GM18858 (cell line): ENCODE measurements around the gene LSG1.
A peak's percentile ranks its signal among the peaks of the same experiment; 100 is the strongest.
"Not testable (repeated sequence)": the region's sequence is repeated elsewhere in the genome, so short reads cannot be mapped to it uniquely, and the experiment has no call there.

Source experiments
- ATAC-seq: cut with Tn5 transposase; IDR thresholded peaks from one replicate; pipeline ENCODE4 v1.9.1; 2021; ENCODE audit not compliant: unreplicated experiment

The LSG1 gene

DNA sequence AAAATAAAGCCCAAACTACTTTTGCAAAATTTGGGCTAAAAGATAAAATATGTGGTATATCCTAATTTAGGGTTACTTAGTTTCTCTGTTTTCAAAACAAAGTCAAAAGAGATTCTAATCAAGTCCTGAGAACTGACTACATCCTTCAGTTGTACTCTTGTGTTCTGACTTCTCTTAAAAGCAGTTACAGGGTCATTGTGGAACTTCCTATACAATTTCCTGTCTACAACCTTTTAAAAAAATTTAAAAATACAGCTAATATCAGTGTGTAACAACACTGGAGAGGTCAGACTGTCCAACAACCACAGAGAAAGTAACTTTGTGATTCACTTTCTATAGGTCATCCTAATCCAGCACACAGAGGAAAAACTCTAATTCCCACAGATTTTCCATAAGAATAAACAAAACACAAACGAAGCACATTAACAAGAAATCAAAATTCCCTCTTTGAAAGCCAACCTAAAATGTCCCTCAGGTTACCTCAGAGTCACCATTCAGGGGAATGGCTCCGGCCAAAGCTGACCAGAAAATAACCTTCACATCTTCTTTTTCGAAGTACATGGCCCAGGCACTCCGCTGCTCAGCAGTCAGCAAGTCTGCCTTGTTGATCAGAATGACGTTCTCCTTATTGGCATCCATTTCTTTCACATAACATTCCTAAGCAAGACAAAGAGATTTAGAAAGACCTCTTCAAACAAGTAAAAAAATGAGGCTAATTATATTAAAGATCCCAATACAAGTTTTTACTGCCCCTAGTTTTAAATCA lies 13.3 kb downstream of the LSG1 start:
- no peak for ATAC-seq

DNA sequence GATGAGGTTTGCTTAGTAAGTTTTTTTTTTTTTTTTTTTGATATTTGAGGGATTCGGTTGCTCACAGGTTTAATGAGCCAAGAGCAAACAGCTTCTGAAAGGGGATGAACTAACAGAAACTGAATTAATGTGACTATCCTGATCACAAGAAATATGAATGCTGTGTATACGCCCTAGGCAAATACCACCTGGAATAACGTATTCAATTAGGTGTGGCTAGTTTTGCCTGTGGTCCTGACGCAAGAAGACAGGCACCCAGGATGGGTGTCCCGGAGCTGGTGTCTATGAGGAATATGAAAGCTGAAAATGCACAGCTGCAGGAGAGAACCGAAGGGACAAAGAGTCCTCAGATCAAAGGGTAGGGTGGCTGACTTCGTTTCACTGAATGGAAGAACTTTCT lies 14.6 kb downstream of the LSG1 start:
- ATAC-seq: no peak

DNA sequence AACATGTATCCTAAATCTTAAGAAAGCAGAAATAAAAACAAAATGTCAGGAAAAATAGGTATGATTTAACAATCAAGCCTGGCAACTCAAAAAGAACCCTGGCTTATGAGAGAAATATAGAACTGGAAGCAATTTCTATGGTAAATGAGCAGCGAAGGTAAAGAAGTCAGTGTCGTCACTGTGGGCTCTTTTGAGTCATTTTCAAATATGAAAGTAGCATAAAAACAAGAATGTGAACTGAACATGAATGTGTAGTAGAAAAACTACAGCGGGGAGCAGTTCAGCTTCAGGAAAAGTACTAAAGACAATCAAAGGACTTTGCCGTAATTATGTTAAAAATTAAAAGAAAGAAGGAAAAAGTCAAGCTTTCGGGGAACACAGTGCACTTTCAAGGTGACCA lies 17.5 kb downstream of the LSG1 start:
- ATAC-seq: peak; percentile 68

DNA sequence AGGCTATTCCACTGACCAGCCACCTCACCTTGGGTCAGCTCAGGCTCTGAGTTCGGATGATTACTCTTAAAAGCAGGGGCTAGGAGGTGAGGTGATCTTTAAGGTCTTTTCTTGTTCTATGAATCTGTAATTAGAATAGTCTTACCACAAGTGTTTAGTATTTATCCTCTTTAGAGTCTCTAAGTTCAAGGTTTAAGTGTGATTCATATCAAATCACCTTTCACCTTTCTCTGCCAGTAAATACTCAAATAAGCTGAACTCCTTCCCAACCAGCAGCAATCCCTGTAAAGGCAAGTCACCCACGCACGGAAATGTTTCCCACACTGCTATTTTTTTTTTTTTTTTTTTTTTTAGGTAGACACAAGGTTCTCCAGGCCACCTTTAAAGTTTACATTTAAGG lies 24.2 kb downstream of the LSG1 start:
- ATAC-seq: no peak

DNA sequence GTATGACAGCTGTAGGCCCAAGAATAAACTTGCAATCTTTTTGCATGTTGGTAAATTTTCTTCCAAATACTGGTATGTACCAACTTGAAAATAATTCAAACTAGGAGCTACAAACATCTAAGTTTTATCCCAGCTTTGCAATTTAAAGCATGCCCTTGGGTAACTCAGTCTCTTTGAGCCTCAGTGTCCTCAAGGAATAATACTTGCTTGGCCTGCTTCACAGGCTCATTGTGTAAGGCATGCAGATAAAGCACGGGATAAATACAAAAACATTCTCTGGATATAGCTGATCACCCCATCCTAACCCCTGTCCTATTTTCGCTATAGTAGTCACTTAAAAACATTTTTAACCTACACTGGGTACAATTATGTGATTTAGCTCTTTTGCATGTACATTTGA lies 29.2 kb downstream of the LSG1 start:
- ATAC-seq: no peak

DNA sequence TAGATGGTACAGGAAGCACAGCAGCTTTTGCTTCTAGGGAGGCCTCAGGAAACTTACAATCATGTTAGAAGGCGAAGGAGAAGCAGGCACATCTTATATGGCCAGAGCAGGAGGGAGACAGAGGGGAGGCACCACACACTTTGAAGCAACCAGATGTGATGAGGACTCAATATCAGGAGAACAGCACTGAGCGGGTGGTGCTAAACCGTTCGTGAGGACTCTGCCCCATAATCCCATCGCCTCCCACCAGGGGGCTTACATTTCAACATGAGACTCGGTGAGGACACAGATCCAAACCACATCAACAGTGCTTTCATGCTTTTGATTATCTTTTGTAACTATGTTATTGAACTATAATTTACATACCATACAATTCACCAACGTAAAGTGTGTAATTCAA lies 31.2 kb downstream of the LSG1 start:
- no peak for ATAC-seq

- no peak for ATAC-seq
Observed at GRCh38 chr3:194638991-194639605, 32.9 kb downstream of the LSG1 start.

DNA sequence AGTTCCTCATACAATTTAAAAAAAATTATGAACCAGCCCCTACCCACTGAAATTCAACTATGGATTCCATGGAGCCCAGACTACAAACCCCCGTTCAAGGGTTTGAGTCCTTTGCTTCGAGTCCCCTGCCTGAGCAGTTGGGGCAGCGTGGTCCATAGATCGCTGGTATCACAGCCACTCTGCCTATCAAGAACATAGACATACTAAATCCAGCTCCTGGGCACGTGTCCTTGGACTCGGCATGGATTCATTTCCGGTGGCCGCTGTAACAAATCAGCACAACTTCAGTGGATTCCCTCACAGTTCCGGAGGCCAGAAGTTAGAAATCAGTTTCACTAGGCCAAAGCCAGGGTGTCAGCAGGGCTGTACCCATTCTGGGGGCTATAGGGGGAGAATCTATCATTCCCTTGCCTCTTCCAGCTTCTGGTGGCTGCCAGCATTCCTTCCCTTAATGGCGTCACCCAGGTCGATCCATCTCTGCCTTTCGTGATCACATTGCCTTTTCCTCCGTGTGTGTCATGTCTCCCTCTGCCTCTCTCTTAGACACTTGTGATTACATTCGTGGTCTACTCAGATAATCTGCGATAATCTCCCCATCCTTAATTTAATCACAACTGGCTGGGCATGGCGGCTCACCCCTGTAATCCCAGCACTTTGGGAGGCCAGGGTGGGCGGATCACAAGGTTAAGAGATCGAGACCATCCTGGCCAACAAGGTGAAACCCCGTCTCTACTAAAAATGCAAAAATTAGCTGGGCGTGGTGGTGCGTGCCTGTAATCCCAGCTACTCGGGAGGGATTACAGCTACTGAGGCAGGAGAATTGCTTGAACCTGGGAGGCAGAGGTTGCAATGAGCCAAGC lies 34.2 kb downstream of the LSG1 start:
- ATAC-seq: no peak

GRCh38 chr3:194637066-194637465 lies 34.9 kb downstream of the LSG1 start:
- ATAC-seq: no peak

- ATAC-seq: peak; percentile 58
Observed at GRCh38 chr3:194633349-194634004, 38.5 kb downstream of the LSG1 start, which contains the start of gene TMEM44. TMEM44 (minus strand) TSS chr3:194633419; CDS start chr3:194633215, 204 bp downstream.

GRCh38 chr3:194632809-194633348 lies 39.1 kb downstream of the LSG1 start:
- peak; percentile 30 for ATAC-seq

DNA sequence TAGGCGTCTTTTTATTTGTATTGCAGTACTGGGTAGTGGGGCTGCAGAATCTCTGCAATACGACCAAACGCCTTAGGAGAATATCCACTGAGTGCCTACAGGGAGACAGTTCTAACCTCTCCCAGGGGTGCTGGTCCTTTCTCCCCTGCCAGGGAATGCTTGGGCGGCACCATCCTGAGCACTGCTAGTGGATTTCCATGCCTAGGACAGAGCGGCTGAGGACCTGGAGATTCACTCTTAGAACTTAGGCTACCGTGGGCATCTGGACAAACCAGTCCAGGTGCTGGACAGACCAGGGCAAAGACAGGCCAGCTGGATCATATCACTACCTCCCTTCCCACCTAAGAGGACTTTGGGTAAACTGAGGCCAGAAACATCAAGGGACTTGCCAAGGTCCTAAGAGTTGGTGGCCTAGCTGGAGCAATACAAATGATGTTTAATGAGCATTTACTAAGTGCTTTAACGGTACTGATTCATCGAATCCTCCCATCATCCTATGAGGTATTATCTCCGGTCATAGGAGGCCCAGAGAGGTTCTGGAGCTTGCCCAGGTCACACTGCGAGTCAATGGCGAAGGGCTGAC lies 39.7 kb downstream of the LSG1 start:
- no peak for ATAC-seq

DNA sequence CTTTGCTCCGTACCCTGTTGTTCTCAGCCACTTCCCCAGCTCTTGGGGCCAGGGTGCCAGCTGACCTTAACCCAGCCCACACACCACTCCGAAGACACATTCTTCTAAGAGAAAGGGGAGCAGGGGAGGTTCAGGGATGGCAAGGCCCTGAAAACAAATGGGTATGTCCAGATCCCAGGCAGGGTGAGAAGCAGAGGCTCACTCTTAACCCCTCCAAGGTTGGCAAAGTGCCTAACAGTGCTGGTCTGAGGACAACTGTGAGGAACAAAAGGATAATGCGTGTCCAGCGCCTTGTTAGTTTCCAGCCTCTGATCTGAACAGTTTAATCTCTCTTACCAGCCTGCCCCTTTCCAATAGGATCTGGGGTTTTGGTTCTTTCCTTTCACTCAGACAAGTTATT lies 40.3 kb downstream of the LSG1 start:
- no peak for ATAC-seq

DNA sequence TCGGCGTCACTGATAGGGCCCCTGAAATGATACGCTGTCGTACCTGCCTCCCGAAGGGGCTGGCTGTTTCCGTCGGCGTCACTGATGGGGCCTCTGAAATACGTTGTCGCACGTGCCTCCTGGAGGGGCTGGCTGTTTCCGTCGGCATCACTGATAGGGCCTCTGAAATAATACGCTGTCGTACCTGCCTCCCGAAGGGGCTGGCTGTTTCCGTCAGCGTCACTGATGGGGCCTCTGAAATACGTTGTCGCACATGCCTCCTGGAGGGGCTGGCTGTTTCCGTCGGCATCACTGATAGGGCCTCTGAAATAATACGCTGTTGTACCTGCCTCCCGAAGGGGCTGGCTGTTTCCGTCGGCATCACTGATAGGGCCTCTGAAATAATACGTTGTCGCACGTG lies 41.3 kb downstream of the LSG1 start:
- ATAC-seq: not testable (repeated sequence)

DNA sequence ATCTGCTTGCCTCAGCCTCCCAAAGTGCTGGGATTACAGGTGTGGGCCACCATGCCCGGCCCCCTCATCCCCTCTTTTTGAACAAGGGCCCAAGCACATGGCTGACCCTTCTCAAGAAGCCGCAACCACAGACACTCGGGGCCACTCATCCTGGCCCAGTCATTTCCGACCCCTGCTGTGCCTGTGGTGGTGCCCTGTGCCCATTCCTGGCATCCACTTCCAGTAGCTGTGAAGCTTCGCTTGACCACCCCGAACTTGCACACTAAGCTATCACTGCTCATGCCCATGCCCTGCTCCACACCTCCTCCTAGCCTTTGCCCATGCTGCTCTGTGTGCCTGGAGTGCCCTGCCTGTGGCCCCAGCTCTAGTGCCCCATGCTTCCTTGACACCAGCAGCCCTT lies 47.0 kb downstream of the LSG1 start:
- no peak for ATAC-seq

GRCh38 chr3:194623449-194624290 lies 48.3 kb downstream of the LSG1 start:
- no peak for ATAC-seq

DNA sequence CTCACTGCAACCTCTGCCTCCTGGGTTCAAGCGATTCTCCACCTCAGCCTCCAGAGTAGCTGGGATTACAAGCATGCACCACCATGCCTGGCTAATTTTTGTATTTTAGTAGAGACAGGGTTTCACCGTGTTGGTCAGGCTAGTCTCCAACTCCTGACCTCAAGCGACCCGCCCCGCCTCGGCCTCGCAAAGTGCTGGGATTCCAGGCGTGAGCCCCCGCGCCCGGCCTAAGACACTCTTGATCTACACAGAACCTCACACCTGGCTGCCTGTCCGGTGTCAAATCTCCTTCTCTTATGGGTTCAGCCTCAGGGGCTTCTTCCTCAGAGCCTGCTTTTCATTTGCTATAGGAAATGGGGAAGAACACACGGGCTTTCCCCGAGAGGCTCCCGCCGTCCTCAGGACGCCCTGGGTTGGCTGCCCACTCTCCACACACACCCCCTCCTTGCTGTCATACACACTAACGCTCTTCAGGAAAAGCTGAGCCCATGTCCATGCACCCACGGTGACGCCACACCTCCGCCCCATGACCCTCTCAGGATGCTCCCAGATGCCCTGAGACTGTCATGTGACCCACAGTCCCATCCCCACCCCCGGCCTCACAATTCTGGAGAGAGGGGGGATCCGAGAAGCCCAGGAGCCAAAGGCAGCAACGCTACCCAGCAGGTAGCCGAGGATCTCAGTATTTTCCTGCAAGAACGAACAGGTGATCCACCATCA lies 49.2 kb downstream of the LSG1 start:
- no peak for ATAC-seq

GRCh38 chr3:194621947-194622346 lies 50.0 kb downstream of the LSG1 start:
- no peak for ATAC-seq

- no peak for ATAC-seq
Observed at GRCh38 chr3:194620196-194620595, 51.8 kb downstream of the LSG1 start.
